Esophagus muscularis mucosa (tissue), 4 donors: Measurements from ENCODE around the gene SNX20.

Experiments used
- CTCF ChIP-seq, 3 experiments: fragments of 200-600 bp in 2 of 3; fragments of 450-650 bp in 1 of 3; sonication (generic) in 2 of 3; IDR thresholded peaks; one replicate each; pipeline ENCODE4 v1.5.1; 2017 to 2019; ENCODE audit warnings: antibody characterized with exemption in 3 of 3, mild to moderate bottlenecking in 2 of 3, moderate library complexity in 1 of 3
- EP300 ChIP-seq: sonication (generic); formaldehyde crosslinking; IDR thresholded peaks from one replicate; pipeline ENCODE4 v1.6.1; 2017; ENCODE audit warnings: antibody characterized with exemption
- POLR2A ChIP-seq: fragments of 450-650 bp; IDR thresholded peaks from one replicate; pipeline ENCODE4 v1.6.1; 2017; ENCODE audit warnings: antibody characterized with exemption, moderate library complexity, mild to moderate bottlenecking, low read depth
- POLR2AphosphoS5 ChIP-seq, 2 donors: sonication (generic); formaldehyde crosslinking; IDR thresholded peaks; one replicate each; pipeline ENCODE4 v1.6.1; 2017; ENCODE audit warnings: antibody characterized with exemption in 2 of 2

- TF ChIP-seq CTCF (IDR thresholded peaks at IDR 0.05) (no peak), POLR2A (no peak), EP300 (no peak), POLR2AphosphoS5 (IDR thresholded peaks at IDR 0.05) (no peak)
These were observed 25.5 kb downstream of the SNX20 start for GRCh38 chr16:50655558-50656055.
